ENCODE data around the gene ESYT2.

ESYT2 gene

GRCh38 chr7:158861936-158862704, 32.8 kb upstream of the ESYT2 start:
- CTCF ChIA-PET, result interaction anchor here (0.8 to 2.3 kb wide), 3 partner anchors 10 to 115 kb away, joined by 3 to 12 read pairs (median 6); no protein-coding TSS in a partner anchor
- POLR2A ChIA-PET, result no interaction called here
- TF ChIP-seq, protein P1, sequence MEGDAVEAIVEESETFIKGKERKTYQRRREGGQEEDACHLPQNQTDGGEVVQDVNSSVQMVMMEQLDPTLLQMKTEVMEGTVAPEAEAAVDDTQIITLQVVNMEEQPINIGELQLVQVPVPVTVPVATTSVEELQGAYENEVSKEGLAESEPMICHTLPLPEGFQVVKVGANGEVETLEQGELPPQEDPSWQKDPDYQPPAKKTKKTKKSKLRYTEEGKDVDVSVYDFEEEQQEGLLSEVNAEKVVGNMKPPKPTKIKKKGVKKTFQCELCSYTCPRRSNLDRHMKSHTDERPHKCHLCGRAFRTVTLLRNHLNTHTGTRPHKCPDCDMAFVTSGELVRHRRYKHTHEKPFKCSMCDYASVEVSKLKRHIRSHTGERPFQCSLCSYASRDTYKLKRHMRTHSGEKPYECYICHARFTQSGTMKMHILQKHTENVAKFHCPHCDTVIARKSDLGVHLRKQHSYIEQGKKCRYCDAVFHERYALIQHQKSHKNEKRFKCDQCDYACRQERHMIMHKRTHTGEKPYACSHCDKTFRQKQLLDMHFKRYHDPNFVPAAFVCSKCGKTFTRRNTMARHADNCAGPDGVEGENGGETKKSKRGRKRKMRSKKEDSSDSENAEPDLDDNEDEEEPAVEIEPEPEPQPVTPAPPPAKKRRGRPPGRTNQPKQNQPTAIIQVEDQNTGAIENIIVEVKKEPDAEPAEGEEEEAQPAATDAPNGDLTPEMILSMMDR (IDR thresholded peaks at IDR 0.05; ENCODE audit: control extremely low read depth, extremely low read depth, low read depth, missing control alignments), result no peak

GRCh38 chr7:158861004-158861787, 31.9 kb upstream of the ESYT2 start:
- POLR2A ChIA-PET, result interaction anchor here (0.6 kb wide), 1 partner anchor 30 kb away, joined by 4 read pairs; no protein-coding TSS in a partner anchor
- TF ChIP-seq, protein P1 (IDR thresholded peaks at IDR 0.05; ENCODE audit: control extremely low read depth, extremely low read depth, low read depth, missing control alignments), result no peak
- CTCF ChIA-PET, result interaction anchor here (0.8 kb wide), 1 partner anchor 11 kb away, joined by 3 read pairs; no protein-coding TSS in a partner anchor
- no peak for DNase-seq (ENCODE audit: extremely low spot score)

More at GRCh38 chr7:158861936-158862704, 32.8 kb upstream of the ESYT2 start:
- no peak for DNase-seq (ENCODE audit: extremely low spot score)

- TF ChIP-seq, protein P1 (IDR thresholded peaks at IDR 0.05; ENCODE audit: control extremely low read depth, extremely low read depth, low read depth, missing control alignments), result no peak
- ChIA-PET CTCF (no interaction called here), POLR2A (no interaction called here)
- DNase-seq (ENCODE audit: extremely low spot score), result no peak
Measured at GRCh38 chr7:158860394-158860793, 31.1 kb upstream of the ESYT2 start.

DNA sequence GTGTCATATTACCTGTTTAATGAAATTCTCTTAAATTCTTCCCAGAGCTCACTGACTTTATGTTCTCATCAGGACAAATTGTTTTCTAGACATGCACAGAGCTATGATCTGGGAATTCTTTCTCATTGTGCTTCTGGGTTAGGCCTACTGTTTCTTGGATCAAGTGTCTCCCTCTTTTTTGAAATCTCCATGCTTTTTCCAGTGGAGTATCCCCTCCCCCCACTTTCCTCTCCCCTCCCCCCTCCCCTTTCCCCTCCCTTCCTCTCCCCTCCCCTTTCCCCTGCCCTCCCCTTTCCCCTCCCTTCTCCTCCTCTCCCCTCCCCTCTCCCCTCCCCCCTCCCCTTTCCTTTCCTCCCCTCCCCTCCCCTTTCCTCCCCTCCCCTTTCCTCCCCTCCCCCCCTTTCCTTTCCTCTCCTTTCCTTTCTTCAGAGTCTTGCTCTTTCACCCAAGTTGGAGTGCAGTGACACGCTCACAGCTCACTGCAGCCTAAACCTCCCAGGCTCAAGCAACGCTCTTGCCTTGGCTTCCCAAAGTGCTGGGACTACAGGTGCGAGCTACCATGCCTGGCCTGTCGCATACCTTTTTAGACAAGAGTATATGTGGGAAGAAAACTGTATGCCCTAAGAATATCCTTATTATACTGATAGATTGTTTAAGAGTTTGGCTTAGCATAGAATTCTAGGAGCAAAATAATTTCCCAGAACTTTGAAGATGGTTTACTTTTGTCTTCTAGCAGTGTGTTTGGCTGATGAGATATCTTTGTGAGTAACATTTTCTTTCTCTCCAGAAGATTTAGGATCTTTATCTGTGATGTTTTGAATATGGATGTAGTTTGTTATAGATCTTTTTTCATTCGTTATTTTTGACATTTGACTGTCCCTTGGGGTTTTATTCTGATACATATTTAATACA, 29.5 kb upstream of the ESYT2 start:
- ChIA-PET CTCF (interaction anchor here (1.0 to 2.1 kb wide), 4 partner anchors 13 to 118 kb away, joined by 3 to 7 read pairs (median 5); no protein-coding TSS in a partner anchor), POLR2A (interaction anchor here (1.0 kb wide), 1 partner anchor 46 kb away, joined by 5 read pairs; no protein-coding TSS in a partner anchor)
- DNase-seq (ENCODE audit: extremely low spot score), result no peak
- TF ChIP-seq, protein P1 (IDR thresholded peaks at IDR 0.05; ENCODE audit: control extremely low read depth, extremely low read depth, low read depth, missing control alignments), result no peak

- ChIA-PET CTCF (interaction anchor here (1.7 to 2.1 kb wide), 2 partner anchors 15 to 120 kb away, joined by 7 read pairs; no protein-coding TSS in a partner anchor), POLR2A (no interaction called here)
- TF ChIP-seq, protein P1 (IDR thresholded peaks at IDR 0.05; ENCODE audit: control extremely low read depth, extremely low read depth, low read depth, missing control alignments), result no peak
- no peak for DNase-seq (ENCODE audit: extremely low spot score)
Measured at GRCh38 chr7:158856883-158857668, 27.8 kb upstream of the ESYT2 start.
